ENCODE measurements around the gene NUP210L. TPM values are rescaled to one million over a fixed set of nuclear protein-coding genes. Genes with fewer than 3 reads are reported as not detected.

Gene NUP210L
- total and polyA plus RNA-seq, 2 of the 13 experiments (the other 11 are each of a cell fraction or from before 2014, with no cell fraction given) = not detected

- TF ChIP-seq ZBTB40 (IDR thresholded peaks at IDR 0.05) (no peak), ZBTB40 (CRISPR knock-in tag; IDR thresholded peaks at IDR 0.05) (peak; percentile 43; the same call in 1 of the 2 replicates), ZNF780A (CRISPR knock-in tag; IDR thresholded peaks at IDR 0.05) (peak; percentile 62; the same call in 1 of the 2 replicates), MYC (CRISPR knock-in tag; IDR thresholded peaks at IDR 0.05; ENCODE audit: borderline replicate concordance) (peak; percentile 73), THAP11 (CRISPR knock-in tag; IDR thresholded peaks at IDR 0.05) (peak; percentile 51; the same call in 1 of the 2 replicates), SPEN (CRISPR knock-in tag; IDR thresholded peaks at IDR 0.05; ENCODE audit: low read depth) (0 out of 2 replicates have a peak, but pooled peaks have one; percentile 15), TOPORS (CRISPR knock-in tag; IDR thresholded peaks at IDR 0.05) (0 out of 2 replicates have a peak, but pooled peaks have one; percentile 15), MED1 (CRISPR knock-in tag; IDR thresholded peaks at IDR 0.05) (no peak), RERE (CRISPR knock-in tag; IDR thresholded peaks at IDR 0.05; ENCODE audit: low read depth) (no peak), ZFP1 (CRISPR knock-in tag; IDR thresholded peaks at IDR 0.05) (no peak), PTBP1 (IDR thresholded peaks at IDR 0.05; ENCODE audit: low read depth, low read length, poor library complexity, severe bottlenecking) (no peak), SP4 (CRISPR knock-in tag; IDR thresholded peaks at IDR 0.05) (peak; percentile 57)
- TF ChIP-seq, protein P1, sequence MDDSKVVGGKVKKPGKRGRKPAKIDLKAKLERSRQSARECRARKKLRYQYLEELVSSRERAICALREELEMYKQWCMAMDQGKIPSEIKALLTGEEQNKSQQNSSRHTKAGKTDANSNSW (CRISPR knock-in tag; IDR thresholded peaks at IDR 0.05; ENCODE audit: borderline replicate concordance) = peak; percentile 13; the same call in 1 of the 2 replicates
These were observed 208.9 kb downstream of the NUP210L start (continued) for GRCh38 chr1:153945795-153946621.

All from HepG2 (cell line).